ENCODE measurements around the gene NPTXR.

Gene NPTXR

DNA sequence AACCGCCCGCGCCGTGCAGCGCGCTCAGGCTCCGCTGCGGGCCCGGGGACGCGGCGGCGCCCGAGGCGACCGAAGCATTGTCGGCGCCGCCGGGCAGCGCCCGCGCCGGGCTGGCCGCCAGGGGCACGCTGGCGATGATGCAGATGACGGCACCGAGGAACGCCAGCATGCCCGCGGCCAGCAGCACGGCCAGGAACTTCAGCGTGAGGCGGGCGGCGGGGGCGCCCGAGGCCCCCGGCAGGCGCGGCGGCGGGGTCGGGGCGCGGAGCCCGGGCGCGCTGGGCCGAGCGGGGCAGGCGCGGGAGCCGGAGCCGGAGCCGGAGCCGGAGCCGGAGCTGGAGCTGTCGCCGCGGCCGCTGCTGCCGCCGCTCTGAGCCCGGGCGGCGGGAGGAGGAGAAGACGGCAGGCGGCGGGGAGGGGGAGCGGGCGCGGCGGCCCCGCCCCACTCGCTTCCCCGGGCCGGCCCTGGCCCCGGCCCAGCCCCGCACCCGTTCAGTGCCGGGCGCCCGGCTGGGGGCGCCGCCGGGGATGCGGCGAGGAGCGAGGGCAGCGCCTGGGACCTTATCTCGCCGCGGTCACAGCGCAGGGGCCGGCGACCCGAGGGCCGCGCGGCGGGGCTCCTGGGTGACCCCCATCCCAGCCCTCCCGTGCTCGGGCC is at the start of gene NPTXR:
TSS of gene NPTXR (minus strand) at position 372 of the 658 bp plus-strand sequence.
- peak; percentile 69 for DNase-seq

DNA sequence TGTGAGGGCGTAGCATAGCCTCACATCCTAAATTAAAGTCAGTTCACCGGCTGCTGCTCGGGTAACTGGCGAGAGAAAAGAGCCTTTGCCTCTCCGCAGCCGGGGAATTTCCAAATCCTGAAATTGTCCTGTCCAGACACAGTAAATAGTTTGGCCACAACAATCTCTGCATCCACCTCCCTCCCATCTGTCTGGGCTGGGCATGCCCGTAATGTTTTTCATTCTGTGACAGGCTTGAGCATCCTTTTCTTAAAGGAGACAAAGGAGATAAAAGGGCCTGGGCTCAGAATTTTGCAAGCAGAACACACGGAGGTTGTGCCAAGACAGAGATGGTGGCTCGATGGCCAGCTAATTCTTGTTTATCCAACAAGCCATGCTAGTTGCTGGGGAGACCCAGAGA is 47.4 kb upstream of the NPTXR start:
- no peak for DNase-seq

DNA sequence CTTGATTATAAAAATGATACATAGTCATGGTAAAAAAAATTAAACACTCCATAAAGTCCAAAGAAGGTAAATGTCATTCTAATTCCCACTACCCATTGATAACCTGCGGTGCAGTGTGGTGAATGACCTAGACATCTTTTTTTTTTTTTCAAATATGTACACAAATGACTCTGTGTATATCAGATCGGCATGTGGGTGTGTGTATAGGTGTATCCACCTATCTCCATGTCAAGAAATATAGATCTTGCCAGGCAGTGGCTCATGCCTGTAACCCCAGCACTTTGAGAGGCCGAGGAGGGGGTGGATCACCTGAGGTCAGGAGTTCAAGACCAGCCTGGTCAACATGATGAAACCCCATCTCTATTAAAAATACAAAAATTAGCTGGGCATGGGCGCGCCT is 46.5 kb upstream of the NPTXR start:
- DNase-seq: no peak

DNA sequence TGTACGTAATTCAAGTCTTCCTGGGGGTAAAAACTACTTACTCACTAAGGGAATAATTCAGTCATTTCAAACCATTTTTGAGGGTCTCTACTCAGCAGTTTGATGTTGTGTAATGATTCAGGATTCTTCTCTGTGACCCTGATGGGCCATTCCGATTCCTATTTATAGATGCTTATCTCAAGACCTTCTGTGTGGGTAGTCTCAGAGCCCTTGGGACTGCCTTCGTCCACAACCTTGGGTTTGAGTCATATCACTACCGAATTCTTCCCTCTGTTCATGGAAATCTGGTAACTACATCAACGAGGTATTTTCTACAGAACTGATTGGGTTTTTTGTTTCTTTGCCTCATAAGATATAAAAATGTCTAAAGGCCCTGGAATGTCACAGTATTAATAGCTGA is 42.5 kb upstream of the NPTXR start:
- no peak for DNase-seq

DNA sequence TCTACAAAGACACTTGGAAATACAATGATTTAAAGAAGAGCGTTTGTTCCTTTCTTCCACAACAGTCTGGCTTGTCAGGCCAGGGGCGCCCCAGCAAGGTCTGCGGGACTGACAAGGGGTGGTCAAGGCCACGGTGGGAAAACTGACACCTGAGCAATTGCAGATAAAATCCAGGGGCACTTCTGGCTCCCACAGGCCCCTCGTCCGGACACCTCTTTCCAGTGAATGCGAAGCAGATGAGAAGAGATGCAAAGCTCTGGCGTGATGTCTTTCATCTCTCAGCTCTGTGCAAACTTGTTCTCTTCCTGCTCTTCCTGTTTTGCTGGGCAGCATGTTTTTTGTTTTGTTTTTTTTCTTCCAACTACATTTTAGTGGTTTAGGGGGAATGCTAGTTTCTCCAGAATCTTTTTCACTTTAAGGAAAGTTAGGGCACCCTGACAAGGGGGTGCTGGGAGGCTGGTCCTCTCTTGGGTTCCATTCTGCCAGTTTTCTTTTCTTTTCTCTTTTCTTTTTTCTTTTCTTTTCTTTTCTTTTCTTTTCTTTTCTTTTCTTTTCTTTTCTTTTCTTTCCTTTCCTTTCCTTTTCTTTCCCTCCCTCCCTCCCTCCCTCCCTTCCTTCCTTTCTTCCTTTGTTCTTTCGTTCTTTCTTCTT is 39.3 kb upstream of the NPTXR start:
- no peak for DNase-seq

DNA sequence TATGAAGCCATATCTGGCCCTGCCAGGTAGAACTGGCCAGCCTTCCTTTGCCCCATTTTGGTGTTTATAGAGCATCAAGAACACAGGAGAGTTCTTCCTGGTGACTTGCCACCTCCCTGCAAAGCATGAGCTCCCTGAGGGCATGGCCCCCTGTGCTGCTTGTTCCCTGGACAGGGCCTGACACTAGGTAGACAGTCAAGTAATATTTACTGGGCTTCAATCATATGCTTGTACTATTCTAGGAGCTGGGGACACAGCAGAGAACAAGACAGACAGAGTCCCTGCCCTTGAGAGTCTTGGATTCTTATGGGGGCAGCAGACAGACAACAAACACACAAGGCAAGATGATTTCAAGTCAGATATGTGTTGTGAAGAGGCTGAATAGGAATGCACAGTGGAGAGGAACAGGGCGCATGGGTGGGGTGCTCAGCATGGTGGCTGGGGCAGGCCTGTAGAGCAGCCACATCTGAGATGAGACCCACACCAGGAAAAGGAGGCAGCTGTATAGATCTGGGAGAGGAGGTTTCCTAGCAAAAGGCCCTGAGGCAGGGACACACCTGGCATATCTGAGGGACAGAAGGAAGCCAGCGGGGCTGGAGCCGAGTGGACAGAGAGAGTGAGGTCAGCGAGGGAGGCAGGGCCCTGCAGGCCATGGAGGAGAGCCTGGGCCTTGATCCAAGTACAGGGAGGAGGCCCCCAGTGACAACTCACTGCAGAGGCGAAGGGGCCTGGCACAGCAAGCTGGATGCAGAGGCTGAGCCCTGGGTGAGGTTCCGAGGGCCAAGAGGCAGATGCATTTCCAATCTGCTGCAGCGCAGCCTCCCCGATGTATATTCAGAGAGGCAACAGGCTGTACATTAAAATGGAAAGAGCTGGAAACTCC is 38.4 kb upstream of the NPTXR start:
- DNase-seq: no peak

DNA sequence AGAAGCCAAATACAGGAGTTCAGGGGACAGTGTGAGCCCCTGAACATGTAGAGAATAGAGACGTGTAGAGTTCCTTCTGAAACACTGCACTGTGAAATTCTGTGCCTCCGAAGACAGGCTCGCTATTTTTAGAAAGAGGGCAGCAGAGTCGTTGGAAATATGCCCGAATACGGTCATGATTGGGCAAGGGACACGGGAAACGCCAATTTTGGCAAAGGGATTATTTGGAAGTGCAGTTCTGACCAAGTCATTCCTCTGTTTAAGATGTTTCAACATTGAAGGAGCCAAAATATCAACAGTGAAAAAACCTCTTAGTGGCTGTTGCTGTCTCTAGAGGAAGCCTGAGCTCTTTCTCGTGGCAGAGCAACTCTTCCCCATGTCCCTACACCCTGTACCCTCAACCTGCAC is 37.6 kb upstream of the NPTXR start:
- DNase-seq: peak; percentile 64

DNA sequence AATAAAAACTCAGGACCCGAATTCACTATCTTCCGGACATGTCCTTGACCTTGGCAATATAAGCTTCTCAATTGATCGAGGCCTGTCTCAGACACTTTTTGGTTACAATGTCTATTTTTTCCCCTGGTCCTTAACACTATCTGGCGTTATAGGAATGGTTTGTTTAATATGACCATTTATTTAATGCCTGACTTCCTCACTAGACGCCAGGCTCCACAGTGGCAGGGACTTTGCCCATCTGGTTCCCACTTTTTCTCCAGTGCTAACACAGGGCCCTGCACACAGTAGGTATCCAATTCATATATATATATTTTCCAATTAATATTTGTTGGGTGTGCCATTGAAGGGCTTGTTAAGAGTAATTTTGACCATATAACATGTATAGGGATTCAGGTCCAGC is 36.1 kb upstream of the NPTXR start:
- DNase-seq: no peak

DNA sequence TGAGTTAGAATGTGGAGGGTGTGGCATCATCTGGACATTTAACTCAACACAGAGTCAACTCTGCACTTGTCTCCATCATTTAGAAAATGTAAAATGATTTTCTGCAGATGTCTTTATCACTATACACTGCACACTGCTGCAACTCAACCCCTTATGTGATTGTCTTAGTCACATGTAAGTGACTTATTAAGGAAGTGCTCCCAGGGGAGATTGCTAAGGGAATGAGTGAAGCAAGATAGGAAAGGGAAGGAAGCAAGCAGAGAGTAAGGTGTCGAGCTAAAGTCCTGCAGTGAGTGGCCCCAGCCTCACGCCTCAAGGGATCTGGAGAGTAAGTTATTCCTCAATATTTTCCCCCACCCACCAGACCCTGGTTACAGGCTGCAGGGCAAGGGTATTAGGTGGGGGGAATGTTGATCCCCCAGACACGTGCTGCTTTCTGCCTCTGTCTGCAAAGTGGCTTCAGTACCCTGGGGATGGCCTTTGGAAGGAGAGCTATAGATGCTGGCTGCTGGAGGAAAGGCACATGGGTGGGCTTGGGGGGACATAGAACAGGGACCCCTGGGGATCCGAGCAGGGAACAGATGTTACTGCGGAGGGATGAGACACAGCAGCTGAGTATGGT is 35.4 kb upstream of the NPTXR start:
- no peak for DNase-seq

DNA sequence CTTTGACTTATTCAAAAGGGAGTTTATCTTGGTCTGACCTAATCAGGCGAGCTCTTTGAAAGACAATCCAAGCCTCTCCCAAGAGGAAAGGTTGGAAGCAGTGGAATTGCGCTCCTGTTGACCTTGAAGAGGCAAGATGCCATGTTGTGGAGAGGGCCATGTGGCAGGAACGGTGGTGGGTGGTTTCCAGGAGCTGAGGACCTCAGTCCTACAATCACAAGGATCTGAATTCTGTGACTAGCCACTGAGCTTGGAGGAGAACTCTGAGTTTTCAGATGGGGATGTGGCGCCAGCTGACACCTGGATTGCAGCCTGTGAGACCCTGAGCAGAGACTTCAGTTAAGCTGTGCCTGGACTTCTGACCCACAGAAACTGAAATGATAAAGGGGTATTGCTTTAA is 34.2 kb upstream of the NPTXR start:
- DNase-seq: no peak

DNA sequence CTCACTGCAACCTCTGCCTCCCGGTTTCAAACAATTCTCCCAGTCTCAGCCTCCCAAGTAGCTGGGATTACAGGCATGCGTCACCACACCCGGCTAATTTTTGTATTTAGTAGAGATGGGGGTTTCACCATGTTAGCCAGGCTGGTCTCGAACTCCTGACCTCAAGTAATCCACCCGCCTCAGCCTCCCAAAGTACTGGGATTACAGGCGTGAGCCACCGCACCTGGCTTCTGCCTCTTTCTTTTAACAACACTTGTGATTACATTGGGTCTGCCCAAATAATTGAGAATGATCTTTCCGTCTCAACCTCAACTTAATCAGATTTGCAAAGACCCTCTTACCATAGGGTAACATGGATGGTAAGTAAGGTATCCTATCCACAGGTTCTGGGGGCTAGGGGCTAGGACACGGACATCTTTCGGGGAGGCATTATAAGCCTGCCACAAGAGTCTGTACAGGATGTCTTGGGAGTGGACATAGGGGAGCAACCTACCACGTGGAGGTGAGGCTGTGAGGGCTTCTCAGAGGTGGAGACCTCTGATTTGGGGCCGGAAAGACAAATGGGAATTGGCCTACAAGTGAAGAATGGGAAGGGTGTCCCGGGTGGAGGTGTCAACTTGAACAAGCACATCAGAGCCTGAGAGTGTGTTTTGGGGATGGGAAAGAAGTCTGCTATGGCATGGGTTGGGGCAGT is 30.8 kb upstream of the NPTXR start:
- DNase-seq: no peak

DNA sequence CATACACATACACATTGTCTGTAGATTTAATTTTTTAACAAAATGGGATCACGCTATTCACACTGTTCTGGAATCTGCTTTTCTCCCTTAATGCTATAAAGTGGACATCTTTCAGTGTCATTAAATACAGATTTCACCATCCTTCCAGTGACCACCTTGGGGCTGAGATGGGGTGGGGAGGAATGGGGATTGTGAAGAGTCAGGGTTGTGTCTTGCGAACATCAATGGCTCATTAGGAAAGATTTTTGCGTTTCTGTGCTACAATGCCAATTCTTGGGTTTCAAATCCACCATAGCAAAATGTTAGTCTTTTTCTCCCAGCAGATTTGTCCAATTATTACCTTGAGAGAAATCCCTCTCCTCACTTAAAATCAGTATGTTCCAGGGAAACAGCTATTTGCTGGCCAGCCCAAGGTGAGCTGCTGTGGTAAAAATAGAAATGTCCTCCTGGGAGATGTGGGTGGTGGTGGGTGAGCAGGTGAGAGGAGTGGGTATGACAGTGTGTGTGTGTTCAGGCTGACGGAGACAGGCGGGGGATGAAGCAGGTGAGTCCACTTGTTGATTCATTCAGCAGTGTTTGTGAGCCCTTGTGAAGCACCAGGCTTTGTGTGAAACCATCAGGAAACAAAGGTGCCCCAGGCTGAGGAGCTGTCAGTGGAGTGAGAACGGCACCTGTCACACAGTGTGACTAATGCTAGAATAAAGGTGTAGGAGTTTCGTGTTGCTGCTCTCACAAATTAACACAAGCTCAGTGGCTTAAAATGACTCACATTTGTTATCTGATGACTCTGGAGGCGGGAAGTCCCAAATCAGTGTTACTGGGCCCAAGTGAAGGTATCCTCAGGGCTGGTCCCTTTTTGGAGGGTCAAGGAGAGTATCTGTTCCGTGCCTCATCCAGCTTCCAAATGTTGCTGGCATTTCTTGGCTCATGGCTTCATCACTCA is 29.9 kb upstream of the NPTXR start:
- no peak for DNase-seq

DNA sequence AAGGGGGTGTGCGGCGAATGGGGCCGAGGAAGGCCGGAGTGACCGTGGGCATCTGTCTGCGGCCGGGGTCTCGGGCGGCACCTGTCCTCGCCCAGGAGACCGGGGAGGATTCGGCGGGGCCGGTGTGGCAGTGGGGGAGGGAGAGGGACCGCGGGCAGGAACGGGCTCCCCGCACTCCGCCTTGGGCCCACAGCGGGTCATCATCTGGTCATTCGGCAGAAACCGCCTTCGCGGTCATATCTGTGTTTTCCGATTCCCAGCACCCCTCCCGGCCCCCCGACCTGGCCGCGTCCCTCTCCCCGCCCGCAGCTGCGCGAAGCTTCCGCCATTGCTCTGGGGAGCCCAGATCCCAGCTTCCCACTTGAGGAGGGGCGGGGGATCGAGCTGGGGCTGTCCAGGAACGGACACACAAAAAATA is 29.0 kb upstream of the NPTXR start:
- DNase-seq: peak; percentile 64

DNA sequence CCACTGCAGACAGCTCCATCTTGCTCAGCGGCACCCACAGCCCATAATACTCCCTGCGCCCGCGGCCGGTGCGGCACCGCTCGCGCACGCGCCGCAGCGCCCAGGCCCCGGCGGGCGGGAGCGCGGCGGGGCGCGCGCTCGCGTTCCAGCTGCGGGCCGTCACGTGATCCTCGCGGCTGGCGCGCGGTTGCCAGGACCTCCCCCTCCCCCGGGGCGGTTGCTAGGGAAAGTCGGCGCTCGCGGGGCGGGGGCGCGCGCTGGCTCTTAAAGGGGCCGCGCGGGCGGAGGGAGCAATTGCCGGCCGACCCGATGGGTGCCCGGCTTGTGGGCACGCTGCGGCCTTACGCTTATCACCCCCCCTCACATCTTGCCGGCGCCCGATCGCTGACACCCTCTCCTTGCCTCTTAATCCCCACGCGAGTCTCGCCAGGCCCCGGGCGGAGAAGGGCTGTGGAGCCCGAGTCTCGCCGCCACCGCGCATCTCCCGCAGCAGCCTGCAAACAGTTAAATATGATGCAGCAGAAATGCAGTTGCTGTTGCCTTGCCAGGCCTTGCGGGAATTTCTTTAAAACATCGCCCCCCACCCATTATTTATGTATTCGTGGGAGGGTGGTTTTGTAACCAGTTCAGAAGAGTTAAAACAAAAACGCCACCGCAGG is 28.5 kb upstream of the NPTXR start, which contains the start of gene CBX6:
TSS of gene CBX6 (minus strand) at position 45 of the 659 bp plus-strand sequence. CDS start at position 19, 26 bp downstream.
- peak; percentile 94 for DNase-seq

DNA sequence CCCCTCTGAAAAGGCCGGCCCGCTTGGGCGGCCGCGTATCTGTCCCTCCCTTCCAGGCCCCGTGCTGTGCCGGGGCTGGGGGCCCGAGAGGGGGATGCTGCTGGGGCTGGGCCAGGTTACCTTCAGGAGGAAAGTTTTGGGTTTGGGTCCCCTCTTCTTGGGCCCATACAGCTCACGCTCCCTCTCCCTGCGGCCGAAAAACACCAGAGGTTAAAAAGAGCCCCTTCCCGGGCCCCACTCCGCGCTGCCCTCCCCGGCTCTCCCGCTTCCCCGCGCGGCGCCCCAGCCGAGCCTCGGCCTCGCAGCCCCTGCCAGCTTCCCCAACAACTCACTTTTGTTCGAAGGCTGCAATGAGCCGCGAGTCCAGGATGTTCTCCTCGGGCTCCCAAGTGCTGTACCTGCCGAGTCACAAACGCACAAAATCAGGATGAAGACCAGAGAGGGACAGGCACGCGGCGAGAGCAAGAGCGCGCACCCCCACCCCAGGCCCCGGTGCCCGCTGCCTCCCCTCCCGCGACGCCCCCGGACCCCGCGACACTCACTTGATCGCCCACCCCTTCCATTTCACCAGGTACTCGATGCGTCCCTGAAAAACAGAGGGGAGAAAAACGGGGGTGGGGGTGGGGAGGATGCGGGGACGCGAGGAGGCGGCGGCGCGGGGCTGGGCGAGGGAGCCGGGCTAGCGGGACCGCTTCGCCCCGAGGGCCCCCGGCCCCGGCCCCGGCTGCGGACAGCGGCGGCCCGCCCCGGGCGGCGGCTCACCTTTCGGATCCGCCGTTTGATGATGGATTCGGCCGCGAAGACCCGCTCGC is 27.7 kb upstream of the NPTXR start:
- no peak for DNase-seq

DNA sequence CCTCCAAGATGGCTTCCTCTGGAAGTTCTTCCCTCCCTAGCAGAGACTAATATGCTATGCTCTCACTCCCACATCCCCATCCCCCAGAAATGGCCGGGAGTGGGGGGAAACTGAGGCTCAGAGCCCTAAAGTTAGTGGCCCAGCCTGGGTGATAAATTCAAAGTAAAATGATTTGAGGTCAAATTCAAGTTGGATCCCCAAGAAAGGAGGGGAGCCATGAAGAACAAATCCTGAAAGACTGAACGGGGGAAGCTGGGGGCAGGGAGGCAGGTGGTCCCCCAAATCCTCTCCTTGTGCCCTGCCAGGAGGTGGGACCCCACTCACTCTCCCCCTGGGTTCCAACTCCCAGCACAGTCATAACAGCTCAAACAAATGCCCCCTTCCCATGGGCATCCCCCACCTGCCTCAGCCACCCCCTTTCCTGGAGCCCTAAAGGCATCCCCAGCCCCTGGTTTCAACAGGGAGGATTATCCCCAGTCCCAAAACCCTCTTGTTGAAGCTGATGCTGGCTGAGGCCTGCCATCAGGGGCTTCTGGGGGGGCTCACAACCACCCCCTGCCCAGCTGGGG is 27.0 kb upstream of the NPTXR start:
- no peak for DNase-seq

DNA sequence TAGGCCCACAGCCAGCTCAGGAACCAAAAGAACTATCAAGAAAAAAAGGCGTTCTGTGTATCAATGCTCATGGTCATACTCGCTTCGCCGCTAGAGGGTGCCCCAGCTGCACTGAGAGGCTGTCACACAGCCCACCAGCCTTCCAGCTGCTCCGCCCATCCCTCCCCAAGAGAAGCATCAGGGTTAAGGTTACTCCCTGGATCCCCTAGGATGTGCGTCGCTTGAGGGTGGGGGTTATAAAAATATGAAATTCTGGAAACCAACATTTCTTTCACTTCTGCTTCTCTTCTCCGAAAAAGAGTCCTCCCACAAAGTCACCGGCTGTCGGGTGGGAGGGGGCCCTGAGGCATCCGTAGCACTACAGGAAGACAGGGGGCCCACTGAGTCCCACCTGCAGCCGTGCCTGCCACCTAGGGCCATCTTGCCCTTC is 26.5 kb upstream of the NPTXR start:
- peak; percentile 64 for DNase-seq

DNA sequence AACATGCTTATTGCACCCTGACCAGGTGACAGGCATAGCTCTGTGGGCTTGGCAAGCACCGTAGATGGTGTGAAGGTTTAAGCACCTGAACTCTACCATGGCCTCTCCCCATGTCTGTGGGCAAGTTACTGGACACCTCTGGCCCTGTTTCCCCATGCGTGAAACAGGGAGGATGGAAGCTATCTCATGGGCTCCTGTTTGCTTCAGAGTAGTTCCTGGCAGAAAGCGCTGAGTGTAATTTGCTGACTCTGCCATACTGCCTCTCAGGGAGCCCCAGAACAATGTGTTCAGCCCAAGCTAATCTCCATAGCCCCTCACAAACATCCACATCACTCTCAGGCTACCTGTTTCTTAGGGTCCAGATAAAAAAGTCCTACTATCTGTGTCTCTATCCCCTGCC is 25.8 kb upstream of the NPTXR start:
- no peak for DNase-seq

DNA sequence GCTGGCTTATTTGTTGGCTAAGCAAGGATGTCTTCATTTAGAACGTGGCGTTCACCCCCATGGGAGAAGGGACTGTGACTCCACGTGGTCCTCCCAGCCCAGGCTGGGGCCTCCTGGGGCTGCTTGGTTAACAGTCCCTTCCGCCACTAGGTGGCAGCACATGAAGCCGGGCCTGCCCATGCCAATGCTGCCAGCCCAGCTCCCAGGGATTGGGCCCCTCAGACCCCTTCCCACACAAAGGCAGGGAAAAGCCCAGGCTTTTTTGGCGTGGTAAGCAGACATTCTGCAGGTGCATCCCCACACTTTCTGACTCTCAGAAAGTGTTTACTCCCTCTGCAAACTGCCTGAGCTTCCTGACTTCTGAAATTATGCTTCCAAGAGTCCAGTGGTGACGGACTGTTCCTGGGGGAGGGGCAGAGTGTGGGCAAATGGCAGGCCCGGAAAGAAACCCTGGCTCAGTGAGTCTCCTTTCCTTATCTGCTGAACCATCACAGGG is 25.1 kb upstream of the NPTXR start:
- DNase-seq: peak; percentile 56
